Panc1 (cell line): Measurements from ENCODE around the gene MAGI2.

Source experiments
- POLR2AphosphoS5 ChIP-seq: IDR thresholded peaks from 2 replicates; pipeline ENCODE4 v1.6.1; 2012; ENCODE audit warnings: mild to moderate bottlenecking, low read depth, low read length, moderate library complexity
- SIN3A ChIP-seq: IDR thresholded peaks from 2 replicates; pipeline ENCODE4 v1.6.1; 2012; ENCODE audit warnings: low read depth, mild to moderate bottlenecking, low read length, moderate library complexity, borderline replicate concordance; ENCODE audit not compliant: insufficient read depth
- TCF7L2 ChIP-seq: IDR thresholded peaks from 2 replicates; pipeline ENCODE4 v1.6.1; 2011; ENCODE audit warnings: mild to moderate bottlenecking, low read depth, low read length, inconsistent platforms
- TF ChIP-seq, protein P1 (sequence below): fragments of 450-650 bp; IDR thresholded peaks from 2 replicates; pipeline ENCODE4 v1.5.1; 2017; ENCODE audit warnings: mild to moderate bottlenecking
- TF ChIP-seq, protein P2 (sequence below), 2 experiments: IDR thresholded peaks; 2 replicates each; pipeline ENCODE4 v1.6.1; 2011 to 2012; ENCODE audit warnings: low read depth in 2 of 2, control low read depth in 1 of 2, low read length in 1 of 2, mild to moderate bottlenecking in 1 of 2, moderate library complexity in 1 of 2; ENCODE audit not compliant: insufficient read depth in 1 of 2

GRCh38 chr7:79478386-79478785 lies 24.9 kb upstream of the MAGI2 start:
- TF ChIP-seq, protein P1, sequence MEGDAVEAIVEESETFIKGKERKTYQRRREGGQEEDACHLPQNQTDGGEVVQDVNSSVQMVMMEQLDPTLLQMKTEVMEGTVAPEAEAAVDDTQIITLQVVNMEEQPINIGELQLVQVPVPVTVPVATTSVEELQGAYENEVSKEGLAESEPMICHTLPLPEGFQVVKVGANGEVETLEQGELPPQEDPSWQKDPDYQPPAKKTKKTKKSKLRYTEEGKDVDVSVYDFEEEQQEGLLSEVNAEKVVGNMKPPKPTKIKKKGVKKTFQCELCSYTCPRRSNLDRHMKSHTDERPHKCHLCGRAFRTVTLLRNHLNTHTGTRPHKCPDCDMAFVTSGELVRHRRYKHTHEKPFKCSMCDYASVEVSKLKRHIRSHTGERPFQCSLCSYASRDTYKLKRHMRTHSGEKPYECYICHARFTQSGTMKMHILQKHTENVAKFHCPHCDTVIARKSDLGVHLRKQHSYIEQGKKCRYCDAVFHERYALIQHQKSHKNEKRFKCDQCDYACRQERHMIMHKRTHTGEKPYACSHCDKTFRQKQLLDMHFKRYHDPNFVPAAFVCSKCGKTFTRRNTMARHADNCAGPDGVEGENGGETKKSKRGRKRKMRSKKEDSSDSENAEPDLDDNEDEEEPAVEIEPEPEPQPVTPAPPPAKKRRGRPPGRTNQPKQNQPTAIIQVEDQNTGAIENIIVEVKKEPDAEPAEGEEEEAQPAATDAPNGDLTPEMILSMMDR: no peak
- no peak for TF ChIP-seq POLR2AphosphoS5
- no peak for TF ChIP-seq SIN3A
- TF ChIP-seq, protein P2, sequence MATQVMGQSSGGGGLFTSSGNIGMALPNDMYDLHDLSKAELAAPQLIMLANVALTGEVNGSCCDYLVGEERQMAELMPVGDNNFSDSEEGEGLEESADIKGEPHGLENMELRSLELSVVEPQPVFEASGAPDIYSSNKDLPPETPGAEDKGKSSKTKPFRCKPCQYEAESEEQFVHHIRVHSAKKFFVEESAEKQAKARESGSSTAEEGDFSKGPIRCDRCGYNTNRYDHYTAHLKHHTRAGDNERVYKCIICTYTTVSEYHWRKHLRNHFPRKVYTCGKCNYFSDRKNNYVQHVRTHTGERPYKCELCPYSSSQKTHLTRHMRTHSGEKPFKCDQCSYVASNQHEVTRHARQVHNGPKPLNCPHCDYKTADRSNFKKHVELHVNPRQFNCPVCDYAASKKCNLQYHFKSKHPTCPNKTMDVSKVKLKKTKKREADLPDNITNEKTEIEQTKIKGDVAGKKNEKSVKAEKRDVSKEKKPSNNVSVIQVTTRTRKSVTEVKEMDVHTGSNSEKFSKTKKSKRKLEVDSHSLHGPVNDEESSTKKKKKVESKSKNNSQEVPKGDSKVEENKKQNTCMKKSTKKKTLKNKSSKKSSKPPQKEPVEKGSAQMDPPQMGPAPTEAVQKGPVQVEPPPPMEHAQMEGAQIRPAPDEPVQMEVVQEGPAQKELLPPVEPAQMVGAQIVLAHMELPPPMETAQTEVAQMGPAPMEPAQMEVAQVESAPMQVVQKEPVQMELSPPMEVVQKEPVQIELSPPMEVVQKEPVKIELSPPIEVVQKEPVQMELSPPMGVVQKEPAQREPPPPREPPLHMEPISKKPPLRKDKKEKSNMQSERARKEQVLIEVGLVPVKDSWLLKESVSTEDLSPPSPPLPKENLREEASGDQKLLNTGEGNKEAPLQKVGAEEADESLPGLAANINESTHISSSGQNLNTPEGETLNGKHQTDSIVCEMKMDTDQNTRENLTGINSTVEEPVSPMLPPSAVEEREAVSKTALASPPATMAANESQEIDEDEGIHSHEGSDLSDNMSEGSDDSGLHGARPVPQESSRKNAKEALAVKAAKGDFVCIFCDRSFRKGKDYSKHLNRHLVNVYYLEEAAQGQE (IDR thresholded peaks at IDR 0.05; ENCODE audit: insufficient read depth in 1 of 2, low read depth in 2 of 2, low read length in 1 of 2): no peak
- no peak for TF ChIP-seq TCF7L2
